Liver (tissue), 3 donors: ENCODE results near the gene SCAI.

ENCODE experiments used
- SP1 ChIP-seq: IDR thresholded peaks from 2 replicates; pipeline ENCODE4 v1.6.1; 2018; ENCODE audit warnings: antibody characterized with exemption, mild to moderate bottlenecking
- TAF1 ChIP-seq: conservative IDR thresholded peaks from 2 replicates; pipeline ENCODE4 v1.6.1; 2016; ENCODE audit warnings: antibody characterized with exemption, mild to moderate bottlenecking
- TF ChIP-seq, protein P1 (sequence below): fragments of 150-350 bp; IDR thresholded peaks from 2 replicates; pipeline ENCODE4 v1.5.1; 2017; ENCODE audit warnings: improper control_type of control experiment, low read depth, low read length; ENCODE audit not compliant: missing input control
- TF ChIP-seq, protein P2 (sequence below): IDR thresholded peaks from 2 replicates; pipeline ENCODE4 v1.6.1; 2016; ENCODE audit warnings: antibody characterized with exemption
- TF ChIP-seq, protein P3 (sequence below): IDR thresholded peaks from 2 replicates; pipeline ENCODE4 v1.6.1; 2016; ENCODE audit warnings: antibody characterized with exemption, mild to moderate bottlenecking
- donor health status: healthy.
- donor health status: healthy.

DNA sequence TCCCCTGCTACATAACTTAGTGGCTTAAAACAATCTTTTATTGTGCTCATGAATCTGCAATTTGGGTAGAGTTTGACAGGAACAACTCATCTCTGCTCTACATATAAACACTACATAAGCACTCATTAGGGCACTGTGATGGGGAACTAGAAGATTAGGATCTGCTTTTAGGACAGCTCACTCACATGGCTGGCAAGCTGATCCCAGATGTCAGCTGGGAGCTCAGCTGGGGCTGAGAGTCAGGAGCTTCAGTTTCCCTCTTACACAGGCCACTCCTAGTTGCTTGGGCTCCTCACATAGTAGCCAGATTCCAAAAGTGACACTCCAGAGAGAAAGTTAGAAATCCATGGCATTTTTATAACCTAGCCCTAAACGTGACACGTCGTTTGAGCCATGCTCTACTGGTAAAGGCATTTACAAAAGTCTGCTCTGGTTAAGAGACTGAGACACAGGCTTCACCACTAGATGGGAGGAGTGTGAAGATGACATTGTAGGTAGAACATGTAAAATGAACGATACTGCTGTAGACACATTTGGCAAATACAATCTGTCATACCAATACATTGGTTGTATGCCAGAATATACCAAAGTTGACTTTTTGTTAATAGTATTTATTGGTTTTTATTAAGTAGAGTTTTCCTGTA, 23.6 kb downstream of the SCAI start:
- TF ChIP-seq, protein P1, sequence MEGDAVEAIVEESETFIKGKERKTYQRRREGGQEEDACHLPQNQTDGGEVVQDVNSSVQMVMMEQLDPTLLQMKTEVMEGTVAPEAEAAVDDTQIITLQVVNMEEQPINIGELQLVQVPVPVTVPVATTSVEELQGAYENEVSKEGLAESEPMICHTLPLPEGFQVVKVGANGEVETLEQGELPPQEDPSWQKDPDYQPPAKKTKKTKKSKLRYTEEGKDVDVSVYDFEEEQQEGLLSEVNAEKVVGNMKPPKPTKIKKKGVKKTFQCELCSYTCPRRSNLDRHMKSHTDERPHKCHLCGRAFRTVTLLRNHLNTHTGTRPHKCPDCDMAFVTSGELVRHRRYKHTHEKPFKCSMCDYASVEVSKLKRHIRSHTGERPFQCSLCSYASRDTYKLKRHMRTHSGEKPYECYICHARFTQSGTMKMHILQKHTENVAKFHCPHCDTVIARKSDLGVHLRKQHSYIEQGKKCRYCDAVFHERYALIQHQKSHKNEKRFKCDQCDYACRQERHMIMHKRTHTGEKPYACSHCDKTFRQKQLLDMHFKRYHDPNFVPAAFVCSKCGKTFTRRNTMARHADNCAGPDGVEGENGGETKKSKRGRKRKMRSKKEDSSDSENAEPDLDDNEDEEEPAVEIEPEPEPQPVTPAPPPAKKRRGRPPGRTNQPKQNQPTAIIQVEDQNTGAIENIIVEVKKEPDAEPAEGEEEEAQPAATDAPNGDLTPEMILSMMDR = no peak
- TF ChIP-seq SP1 (no peak), TAF1 (no peak)
- TF ChIP-seq, protein P2, sequence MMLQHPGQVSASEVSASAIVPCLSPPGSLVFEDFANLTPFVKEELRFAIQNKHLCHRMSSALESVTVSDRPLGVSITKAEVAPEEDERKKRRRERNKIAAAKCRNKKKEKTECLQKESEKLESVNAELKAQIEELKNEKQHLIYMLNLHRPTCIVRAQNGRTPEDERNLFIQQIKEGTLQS = no peak
- TF ChIP-seq, protein P3, sequence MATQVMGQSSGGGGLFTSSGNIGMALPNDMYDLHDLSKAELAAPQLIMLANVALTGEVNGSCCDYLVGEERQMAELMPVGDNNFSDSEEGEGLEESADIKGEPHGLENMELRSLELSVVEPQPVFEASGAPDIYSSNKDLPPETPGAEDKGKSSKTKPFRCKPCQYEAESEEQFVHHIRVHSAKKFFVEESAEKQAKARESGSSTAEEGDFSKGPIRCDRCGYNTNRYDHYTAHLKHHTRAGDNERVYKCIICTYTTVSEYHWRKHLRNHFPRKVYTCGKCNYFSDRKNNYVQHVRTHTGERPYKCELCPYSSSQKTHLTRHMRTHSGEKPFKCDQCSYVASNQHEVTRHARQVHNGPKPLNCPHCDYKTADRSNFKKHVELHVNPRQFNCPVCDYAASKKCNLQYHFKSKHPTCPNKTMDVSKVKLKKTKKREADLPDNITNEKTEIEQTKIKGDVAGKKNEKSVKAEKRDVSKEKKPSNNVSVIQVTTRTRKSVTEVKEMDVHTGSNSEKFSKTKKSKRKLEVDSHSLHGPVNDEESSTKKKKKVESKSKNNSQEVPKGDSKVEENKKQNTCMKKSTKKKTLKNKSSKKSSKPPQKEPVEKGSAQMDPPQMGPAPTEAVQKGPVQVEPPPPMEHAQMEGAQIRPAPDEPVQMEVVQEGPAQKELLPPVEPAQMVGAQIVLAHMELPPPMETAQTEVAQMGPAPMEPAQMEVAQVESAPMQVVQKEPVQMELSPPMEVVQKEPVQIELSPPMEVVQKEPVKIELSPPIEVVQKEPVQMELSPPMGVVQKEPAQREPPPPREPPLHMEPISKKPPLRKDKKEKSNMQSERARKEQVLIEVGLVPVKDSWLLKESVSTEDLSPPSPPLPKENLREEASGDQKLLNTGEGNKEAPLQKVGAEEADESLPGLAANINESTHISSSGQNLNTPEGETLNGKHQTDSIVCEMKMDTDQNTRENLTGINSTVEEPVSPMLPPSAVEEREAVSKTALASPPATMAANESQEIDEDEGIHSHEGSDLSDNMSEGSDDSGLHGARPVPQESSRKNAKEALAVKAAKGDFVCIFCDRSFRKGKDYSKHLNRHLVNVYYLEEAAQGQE = no peak
